T-cell (primary cell): Measurements from ENCODE around the gene LRGUK. TPM values are rescaled to one million over a fixed set of nuclear protein-coding genes. Genes with fewer than 3 reads are reported as not detected.

Experiments used
- ATAC-seq, 4 experiments: fragments of 200-7000 bp in 3 of 4; fragments of 150-1000 bp in 1 of 4; cut with Tn5 transposase; replicated peaks in 1 of 4; 1 replicate in 3 of 4; 2 replicates in 1 of 4; pipeline ENCODE4 v1.10.0; 2021; ENCODE audit warnings: moderate library complexity in 3 of 4, mild to moderate bottlenecking in 2 of 4, moderate number of reproducible peaks in 1 of 4
- CTCF ChIA-PET, 2 donors: fragments of 300-600 bp; sonication (Branson Sonifier 250); formaldehyde crosslinking; loops; one replicate each; lab custom pipeline; 2022; ENCODE audit warnings: antibody characterized with exemption in 2 of 2; lab: Charles Lee
- POLR2A ChIA-PET, 2 donors: fragments of 300-600 bp; sonication (Branson Sonifier 250); formaldehyde crosslinking; loops; one replicate each; lab custom pipeline; 2022; ENCODE audit warnings: antibody characterized with exemption in 2 of 2; lab: Charles Lee
- DNase-seq, 35 experiments: peaks; one replicate each; pipeline versions ENCODE4 v3.0.0 to v3.0.0-alpha.2; 2013 to 2023
- H3K27ac ChIP-seq: one replicate; pipeline ENCODE4 v1.5.1; 2013; ENCODE audit warnings: low read length
- H3K27me3 ChIP-seq, 2 experiments: replicated peaks in 1 of 2; 1 replicate in 1 of 2; 2 replicates in 1 of 2; pipeline versions ENCODE4 v1.6.1 to v1.7.0; 2013; ENCODE audit warnings: low read length in 1 of 2, mixed read lengths in 1 of 2; ENCODE audit not compliant: control insufficient read depth in 2 of 2, insufficient read depth in 2 of 2; ENCODE audit errors: extremely low read depth in 1 of 2
- H3K36me3 ChIP-seq, 2 donors: 1 replicate in 1 of 2; 2 replicates in 1 of 2; pipeline versions ENCODE4 v1.6.1 to v1.7.0; 2013; ENCODE audit warnings: low read length in 1 of 2; ENCODE audit not compliant: control insufficient read depth in 2 of 2, insufficient read depth in 1 of 2; ENCODE audit errors: extremely low read depth in 1 of 2
- H3K4me1 ChIP-seq, 2 experiments: 1 replicate in 1 of 2; 2 replicates in 1 of 2; pipeline versions ENCODE4 v1.6.1 to v1.7.0; 2013; ENCODE audit warnings: low read length in 2 of 2, mixed read lengths in 1 of 2; ENCODE audit not compliant: insufficient read depth in 2 of 2, control insufficient read depth in 1 of 2; ENCODE audit errors: extremely low read depth in 1 of 2
- H3K4me3 ChIP-seq, 2 donors: 1 replicate in 1 of 2; 2 replicates in 1 of 2; pipeline versions ENCODE4 v1.5.1 to v1.7.0; 2013; ENCODE audit warnings: mild to moderate bottlenecking in 2 of 2, low read length in 1 of 2, moderate library complexity in 1 of 2; ENCODE audit not compliant: control insufficient read depth in 1 of 2; ENCODE audit errors: extremely low read depth in 1 of 2
- H3K9me3 ChIP-seq: 2 replicates; pipeline ENCODE4 v1.7.0; 2013
- H3K27ac Mint-ChIP-seq, 2 donors: one replicate each; pipeline ENCODE4 v1.8.0; 2020 to 2021; ENCODE audit warnings: mild to moderate bottlenecking in 2 of 2, mixed read lengths in 2 of 2
- H3K27me3 Mint-ChIP-seq, 2 donors: one replicate each; pipeline ENCODE4 v1.8.0; 2021 to 2022; ENCODE audit warnings: mixed read lengths in 2 of 2
- H3K36me3 Mint-ChIP-seq: one replicate; pipeline ENCODE4 v1.8.0; 2021; ENCODE audit warnings: mixed read lengths
- H3K4me1 Mint-ChIP-seq, 3 donors: one replicate each; pipeline ENCODE4 v1.8.0; 2020 to 2022; ENCODE audit warnings: mixed read lengths in 3 of 3, mild to moderate bottlenecking in 1 of 3
- H3K4me3 Mint-ChIP-seq, 3 donors: one replicate each; pipeline ENCODE4 v1.8.0; 2020 to 2022; ENCODE audit warnings: mild to moderate bottlenecking in 3 of 3, mixed read lengths in 3 of 3, moderate library complexity in 3 of 3
- H3K9me3 Mint-ChIP-seq, 3 donors: one replicate each; pipeline ENCODE4 v1.8.0; 2020 to 2022; ENCODE audit warnings: mixed read lengths in 3 of 3
- WGBS: methylation state at CpG from one replicate; pipeline ENCODE4 v1.1.5; 2013; ENCODE audit warnings: missing lambda C conversion rate; ENCODE audit not compliant: insufficient coverage; 5-methylcytosine and 5-hydroxymethylcytosine counted together
- total RNA-seq, 35 experiments: library from RNA in 6 of 35; stranded (reverse) in 6 of 35; fragments of 120-200 nt in 1 of 35; gene quantifications; one replicate each; pipeline versions ENCODE4 v1.2.1 to v1.2.4 and lab custom pipeline; 2013 to 2026

The LRGUK gene
- total RNA-seq, 5 donors from 2014 or later (not counting 1 experiment from before 2014, with no cell fraction given) = 0.09 to 0.51 (median 0.22) TPM

GRCh38 chr7:134176037-134176350 is 48.9 kb downstream of the LRGUK start:
- DNase-seq = no peak
- no peak overlapping the region for H3K4me3 Mint-ChIP-seq
- Histone ChIP-seq H3K27ac (no peak overlapping the region), H3K4me1 (no peaks in the 10 kb centered on the region), H3K4me3 (no peak overlapping the region), H3K27me3 (no peaks in the 10 kb centered on the region), H3K36me3 (no peaks in the 10 kb centered on the region), H3K9me3 (no peaks in the 10 kb centered on the region)
- WGBS = no CpG with 5 or more reads among the region's 4 CpGs
- H3K9me3 Mint-ChIP-seq = no peaks in the 10 kb centered on the region
- peaks cover 1 to 4% of the 10 kb centered on the region in 2 donors for H3K27me3 Mint-ChIP-seq
- ChIA-PET POLR2A (no interaction called here), CTCF (no interaction called here)
- peaks cover 0 to 3% (median 0%) of the 10 kb centered on the region in 3 donors for H3K4me1 Mint-ChIP-seq
- ATAC-seq = no peak
- H3K27ac Mint-ChIP-seq = no peak overlapping the region
- H3K36me3 Mint-ChIP-seq = no peaks in the 10 kb centered on the region

- no peak overlapping the region for H3K4me3 Mint-ChIP-seq
- H3K4me1 ChIP-seq = no peaks in the 10 kb centered on the region
- no peak overlapping the region for H3K27ac Mint-ChIP-seq
- ATAC-seq = no peak
- DNase-seq = no peak
- no peaks in the 10 kb centered on the region for H3K27me3 Mint-ChIP-seq
- no peak overlapping the region for H3K4me3 ChIP-seq
- ChIA-PET CTCF (interaction anchor here in 1 of 2 donors (0.6 kb wide), 1 partner anchor 33 kb away, joined by 3 read pairs; no protein-coding TSS in a partner anchor), POLR2A (no interaction called here)
- no peak overlapping the region for H3K27ac ChIP-seq
- H3K9me3 Mint-ChIP-seq = no peaks in the 10 kb centered on the region
- no peaks in the 10 kb centered on the region for H3K36me3 ChIP-seq
- H3K9me3 ChIP-seq = no peaks in the 10 kb centered on the region
- WGBS = 78% methylated on average over 4 of the region's 6 CpGs
- peaks cover 0 to 3% (median 0%) of the 10 kb centered on the region in 3 donors for H3K4me1 Mint-ChIP-seq
- H3K27me3 ChIP-seq = peaks cover 0 to 3% of the 10 kb centered on the region in 2 experiments
- no peaks in the 10 kb centered on the region for H3K36me3 Mint-ChIP-seq
Measured at GRCh38 chr7:134179036-134180011, 52.2 kb downstream of the LRGUK start.

GRCh38 chr7:134180376-134180775 is 53.2 kb downstream of the LRGUK start:
- H3K9me3 Mint-ChIP-seq = no peaks in the 10 kb centered on the region
- no peaks in the 10 kb centered on the region for H3K4me1 ChIP-seq
- no peaks in the 10 kb centered on the region for H3K4me1 Mint-ChIP-seq
- no peak overlapping the region for H3K4me3 Mint-ChIP-seq
- no peaks in the 10 kb centered on the region for H3K36me3 ChIP-seq
- H3K27me3 ChIP-seq = peaks cover 0 to 5% of the 10 kb centered on the region in 2 experiments
- ChIA-PET POLR2A (no interaction called here), CTCF (interaction anchor here in 1 of 2 donors (0.6 kb wide), 1 partner anchor 32 kb away, joined by 3 read pairs; no protein-coding TSS in a partner anchor)
- H3K27ac ChIP-seq = no peak overlapping the region
- H3K27me3 Mint-ChIP-seq = no peaks in the 10 kb centered on the region
- WGBS = no CpG with 5 or more reads among the region's 1 CpG
- H3K4me3 ChIP-seq = no peak overlapping the region
- DNase-seq = no peak
- no peak overlapping the region for H3K27ac Mint-ChIP-seq
- no peaks in the 10 kb centered on the region for H3K9me3 ChIP-seq
- H3K36me3 Mint-ChIP-seq = no peaks in the 10 kb centered on the region
- no peak for ATAC-seq

DNA sequence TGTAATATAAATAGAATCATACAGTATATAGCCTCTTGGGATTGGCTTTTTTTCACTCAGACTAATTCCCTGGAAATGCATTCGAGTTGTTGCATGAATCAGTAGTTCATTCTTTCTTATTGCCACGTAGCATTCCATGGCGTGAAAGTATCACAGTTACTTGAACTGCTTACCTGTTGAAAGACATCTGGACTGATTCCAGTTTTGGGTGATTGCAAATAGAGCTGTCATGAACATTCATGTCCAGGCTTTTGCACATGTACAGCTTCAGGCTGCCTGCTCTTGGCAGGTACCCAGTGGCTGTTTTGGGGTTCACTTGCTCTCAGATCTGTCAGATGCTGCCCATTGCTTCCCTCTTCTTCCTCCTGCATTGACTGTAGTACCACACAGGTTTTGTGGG is 54.9 kb downstream of the LRGUK start:
- no peaks in the 10 kb centered on the region for H3K27me3 Mint-ChIP-seq
- POLR2A ChIA-PET = no interaction called here

GRCh38 chr7:134184767-134185166 is 57.6 kb downstream of the LRGUK start:
- H3K9me3 ChIP-seq = no peaks in the 10 kb centered on the region
- DNase-seq (no peak), ATAC-seq (no peak)
- H3K27me3 ChIP-seq = peaks cover 0 to 5% of the 10 kb centered on the region in 2 experiments
- peaks cover 0 to 2% of the 10 kb centered on the region in 2 donors for H3K27me3 Mint-ChIP-seq
- ChIA-PET CTCF (no interaction called here), POLR2A (interaction anchor here in 1 of 2 donors (0.7 kb wide), 1 partner anchor 65 kb away, joined by 10 read pairs; no protein-coding TSS in a partner anchor)
- no peaks in the 10 kb centered on the region for H3K36me3 ChIP-seq
- no peak overlapping the region for H3K27ac Mint-ChIP-seq
- no peak overlapping the region for H3K4me3 ChIP-seq
- no peak overlapping the region for H3K27ac ChIP-seq
- no peaks in the 10 kb centered on the region for H3K4me1 ChIP-seq
- no peak overlapping the region for H3K4me3 Mint-ChIP-seq
- no peaks in the 10 kb centered on the region for H3K36me3 Mint-ChIP-seq
- H3K9me3 Mint-ChIP-seq = no peaks in the 10 kb centered on the region
- no peaks in the 10 kb centered on the region for H3K4me1 Mint-ChIP-seq
- WGBS = 80% methylated on average over 1 of the region's 3 CpGs

More for the DNA sequence above, 54.9 kb downstream of the LRGUK start:
- Histone ChIP-seq H3K4me3 (no peak overlapping the region), H3K27ac (no peak overlapping the region), H3K36me3 (no peaks in the 10 kb centered on the region), H3K4me1 (no peaks in the 10 kb centered on the region), H3K9me3 (no peaks in the 10 kb centered on the region), H3K27me3 (peaks cover 0 to 5% of the 10 kb centered on the region in 2 experiments)
- no peak for DNase-seq
- H3K4me3 Mint-ChIP-seq = no peak overlapping the region
- no peak for ATAC-seq
- H3K4me1 Mint-ChIP-seq = no peaks in the 10 kb centered on the region
- 100% methylated on average over 1 of the region's 3 CpGs for WGBS
- H3K27ac Mint-ChIP-seq = no peak overlapping the region
- no peaks in the 10 kb centered on the region for H3K9me3 Mint-ChIP-seq
- no peaks in the 10 kb centered on the region for H3K36me3 Mint-ChIP-seq
- CTCF ChIA-PET = no interaction called here

GRCh38 chr7:134186027-134186426 is 58.9 kb downstream of the LRGUK start:
- Mint-ChIP-seq H3K9me3 (no peaks in the 10 kb centered on the region), H3K36me3 (no peaks in the 10 kb centered on the region), H3K27ac (no peak overlapping the region), H3K27me3 (peaks cover 0 to 2% of the 10 kb centered on the region in 2 donors), H3K4me1 (no peaks in the 10 kb centered on the region), H3K4me3 (no peak overlapping the region)
- H3K4me3 ChIP-seq = no peak overlapping the region
- ChIA-PET POLR2A (no interaction called here), CTCF (no interaction called here)
- H3K27ac ChIP-seq = no peak overlapping the region
- H3K27me3 ChIP-seq = peaks cover 0 to 5% of the 10 kb centered on the region in 2 experiments
- no peaks in the 10 kb centered on the region for H3K36me3 ChIP-seq
- ATAC-seq = no peak
- no peaks in the 10 kb centered on the region for H3K9me3 ChIP-seq
- no peak for DNase-seq
- no CpG with 5 or more reads among the region's 3 CpGs for WGBS
- H3K4me1 ChIP-seq = no peaks in the 10 kb centered on the region
